Activated B cell treated with CpG ODN at 0.5 μM for 24 hours (primary cell): ENCODE data around the gene DBR1. TPM values are rescaled to one million over a fixed set of nuclear protein-coding genes. Genes with fewer than 3 reads are reported as not detected.

Experiments
- ATAC-seq: fragments of 200-7000 bp; cut with Tn5 transposase; one replicate; pipeline ENCODE4 v1.10.0; 2021; ENCODE audit warnings: low read depth, mild to moderate bottlenecking, moderate library complexity
- CTCF ChIA-PET: fragments of 350-600 bp; sonication (Branson Sonifier 250); formaldehyde crosslinking; loops from one replicate; lab custom pipeline; 2021; ENCODE audit warnings: antibody characterized with exemption; lab: Charles Lee
- POLR2A ChIA-PET: fragments of 350-600 bp; sonication (Branson Sonifier 250); formaldehyde crosslinking; loops from one replicate; lab custom pipeline; 2021; ENCODE audit warnings: antibody characterized with exemption; lab: Charles Lee
- DNase-seq: peaks from one replicate; pipeline ENCODE4 v3.0.0; 2022
- H3K27ac Mint-ChIP-seq: one replicate; pipeline ENCODE4 v1.8.0; 2020; ENCODE audit warnings: mixed read lengths
- H3K27me3 Mint-ChIP-seq: one replicate; pipeline ENCODE4 v1.8.0; 2021; ENCODE audit warnings: mixed read lengths
- H3K36me3 Mint-ChIP-seq: one replicate; pipeline ENCODE4 v1.8.0; 2021; ENCODE audit warnings: low read depth, mixed read lengths
- H3K4me1 Mint-ChIP-seq: one replicate; pipeline ENCODE4 v1.8.0; 2021; ENCODE audit warnings: mixed read lengths
- H3K4me3 Mint-ChIP-seq: one replicate; pipeline ENCODE4 v1.8.0; 2020; ENCODE audit warnings: mild to moderate bottlenecking, mixed read lengths
- H3K9me3 Mint-ChIP-seq: one replicate; pipeline ENCODE4 v1.8.0; 2020; ENCODE audit warnings: mixed read lengths
- CTCF ChIP-seq: fragments of 200-600 bp; IDR thresholded peaks from one replicate; pipeline ENCODE4 v1.8.0; 2022; ENCODE audit warnings: antibody characterized with exemption, mild to moderate bottlenecking
- intact Hi-C: fragments of 100-400 bp; cut with micrococcal nuclease; formaldehyde crosslinking; loops from one replicate; pipeline ENCODE4 v1.15.1; 2024
- total RNA-seq: library from RNA; stranded (reverse); gene quantifications from 2 replicates; pipeline ENCODE4 v1.2.3, GENCODE V29; 2022

DBR1 gene
- total RNA-seq, 1 donor from 2014 or later, result 19.6 TPM

GRCh38 chr3:138205527-138205926, 30.8 kb upstream of the DBR1 start:
- ATAC-seq (no peak), DNase-seq (no peak)
- H3K9me3 Mint-ChIP-seq, result no peaks in the 10 kb centered on the region
- intact Hi-C loops, result no loop called here
- H3K36me3 Mint-ChIP-seq, result peaks cover 36% of the 10 kb centered on the region
- CTCF ChIA-PET, result no interaction called here
- no peak overlapping the region for H3K27ac Mint-ChIP-seq
- POLR2A ChIA-PET, result no interaction called here
- no peaks in the 10 kb centered on the region for H3K27me3 Mint-ChIP-seq
- TF ChIP-seq CTCF, result no peak
- H3K4me3 Mint-ChIP-seq, result no peak overlapping the region
- peaks cover 26% of the 10 kb centered on the region for H3K4me1 Mint-ChIP-seq

GRCh38 chr3:138203938-138204337, 29.2 kb upstream of the DBR1 start:
- ATAC-seq (no peak), DNase-seq (no peak)
- Mint-ChIP-seq H3K9me3 (no peaks in the 10 kb centered on the region), H3K36me3 (peaks cover 30% of the 10 kb centered on the region), H3K27ac (no peak overlapping the region), H3K4me1 (peaks cover 38% of the 10 kb centered on the region), H3K27me3 (no peaks in the 10 kb centered on the region), H3K4me3 (no peak overlapping the region)
- intact Hi-C loops, result loop anchor here (5.0 kb wide), 1 partner anchor 37 kb away; no protein-coding TSS in a partner anchor
- no peak for TF ChIP-seq CTCF
- POLR2A ChIA-PET, result no interaction called here
- CTCF ChIA-PET, result no interaction called here

- no peak for TF ChIP-seq CTCF
- no peak for DNase-seq
- ChIA-PET POLR2A (no interaction called here), CTCF (no interaction called here)
- ATAC-seq, result no peak
- Mint-ChIP-seq H3K4me3 (no peak overlapping the region), H3K27me3 (no peaks in the 10 kb centered on the region), H3K9me3 (no peaks in the 10 kb centered on the region), H3K4me1 (peaks cover 37% of the 10 kb centered on the region), H3K27ac (no peak overlapping the region), H3K36me3 (peaks cover 25% of the 10 kb centered on the region)
- intact Hi-C loops, result loop anchor here (5.0 kb wide), 1 partner anchor 36 kb away; no protein-coding TSS in a partner anchor
Measured at GRCh38 chr3:138202945-138203701, 28.4 kb upstream of the DBR1 start.

GRCh38 chr3:138200424-138200823, 25.7 kb upstream of the DBR1 start:
- POLR2A ChIA-PET, result no interaction called here
- H3K36me3 Mint-ChIP-seq, result peaks cover 30% of the 10 kb centered on the region

More at GRCh38 chr3:138200424-138200823, 25.7 kb upstream of the DBR1 start:
- H3K27ac Mint-ChIP-seq, result no peak overlapping the region
- no peaks in the 10 kb centered on the region for H3K9me3 Mint-ChIP-seq
- no peaks in the 10 kb centered on the region for H3K27me3 Mint-ChIP-seq
- intact Hi-C loops, result loop anchor here (5.0 kb wide), 1 partner anchor 33 kb away; no protein-coding TSS in a partner anchor
- no peak for ATAC-seq
- DNase-seq, result no peak
- CTCF ChIA-PET, result no interaction called here
- TF ChIP-seq CTCF, result no peak
- H3K4me3 Mint-ChIP-seq, result no peak overlapping the region
- H3K4me1 Mint-ChIP-seq, result peaks cover 32% of the 10 kb centered on the region
